Fibroblast of villous mesenchyme (primary cell): Measurements from ENCODE around the gene NACA. TPM values are rescaled to one million over a fixed set of nuclear protein-coding genes. Genes with fewer than 3 reads are reported as not detected.
"Not testable (repeated sequence)": the region's sequence is repeated elsewhere in the genome, so short reads cannot be mapped to it uniquely, and the experiment has no call there.

Experiments used
- DNase-seq: peaks from one replicate; pipeline ENCODE4 v3.0.0-alpha.2; 2010; ENCODE audit warnings: low read depth
- H3K4me3 ChIP-seq: 2 replicates; pipeline ENCODE4 v1.5.1; 2011; ENCODE audit warnings: low read depth, mild to moderate bottlenecking, low read length
- total RNA-seq: library from RNA; depleted of rRNA; stranded (reverse); fragments of >200 nt; gene quantifications from 2 replicates; pipeline ENCODE4 v1.2.3, GENCODE V29; 2012
- TF ChIP-seq, protein P1 (sequence below): IDR thresholded peaks from 2 replicates; pipeline ENCODE4 v1.5.1; 2012; ENCODE audit warnings: low read depth, mild to moderate bottlenecking, low read length; ENCODE audit not compliant: insufficient read depth

Gene NACA
- total RNA-seq, 1 donor, result 656 TPM

DNA sequence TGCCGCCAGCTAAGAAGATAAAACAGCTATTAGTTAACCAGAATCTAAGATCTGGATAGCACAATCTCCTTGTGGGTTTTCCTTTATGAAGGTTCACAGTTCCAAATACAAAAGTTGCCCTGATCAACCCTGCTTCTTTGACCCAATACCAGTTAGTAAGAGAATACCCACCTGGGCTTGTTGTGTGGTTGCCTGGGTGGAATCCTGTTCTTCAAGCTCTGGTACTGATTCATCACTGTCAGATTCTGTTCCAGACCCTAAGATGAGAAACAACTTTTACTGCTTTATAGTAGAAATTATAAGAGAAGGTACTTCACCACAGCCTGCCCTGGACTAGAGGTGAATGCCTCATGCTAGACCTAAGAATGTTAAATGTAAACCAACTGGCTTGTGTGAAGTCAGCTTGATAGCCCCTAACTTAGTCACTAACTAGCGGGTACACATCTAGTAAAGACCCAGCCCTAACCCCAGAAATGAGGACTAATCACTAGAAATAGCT is 10.6 kb downstream of the NACA start:
- TF ChIP-seq, protein P1, sequence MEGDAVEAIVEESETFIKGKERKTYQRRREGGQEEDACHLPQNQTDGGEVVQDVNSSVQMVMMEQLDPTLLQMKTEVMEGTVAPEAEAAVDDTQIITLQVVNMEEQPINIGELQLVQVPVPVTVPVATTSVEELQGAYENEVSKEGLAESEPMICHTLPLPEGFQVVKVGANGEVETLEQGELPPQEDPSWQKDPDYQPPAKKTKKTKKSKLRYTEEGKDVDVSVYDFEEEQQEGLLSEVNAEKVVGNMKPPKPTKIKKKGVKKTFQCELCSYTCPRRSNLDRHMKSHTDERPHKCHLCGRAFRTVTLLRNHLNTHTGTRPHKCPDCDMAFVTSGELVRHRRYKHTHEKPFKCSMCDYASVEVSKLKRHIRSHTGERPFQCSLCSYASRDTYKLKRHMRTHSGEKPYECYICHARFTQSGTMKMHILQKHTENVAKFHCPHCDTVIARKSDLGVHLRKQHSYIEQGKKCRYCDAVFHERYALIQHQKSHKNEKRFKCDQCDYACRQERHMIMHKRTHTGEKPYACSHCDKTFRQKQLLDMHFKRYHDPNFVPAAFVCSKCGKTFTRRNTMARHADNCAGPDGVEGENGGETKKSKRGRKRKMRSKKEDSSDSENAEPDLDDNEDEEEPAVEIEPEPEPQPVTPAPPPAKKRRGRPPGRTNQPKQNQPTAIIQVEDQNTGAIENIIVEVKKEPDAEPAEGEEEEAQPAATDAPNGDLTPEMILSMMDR, result no peak
- no peak for DNase-seq
- no peak overlapping the region for H3K4me3 ChIP-seq

DNA sequence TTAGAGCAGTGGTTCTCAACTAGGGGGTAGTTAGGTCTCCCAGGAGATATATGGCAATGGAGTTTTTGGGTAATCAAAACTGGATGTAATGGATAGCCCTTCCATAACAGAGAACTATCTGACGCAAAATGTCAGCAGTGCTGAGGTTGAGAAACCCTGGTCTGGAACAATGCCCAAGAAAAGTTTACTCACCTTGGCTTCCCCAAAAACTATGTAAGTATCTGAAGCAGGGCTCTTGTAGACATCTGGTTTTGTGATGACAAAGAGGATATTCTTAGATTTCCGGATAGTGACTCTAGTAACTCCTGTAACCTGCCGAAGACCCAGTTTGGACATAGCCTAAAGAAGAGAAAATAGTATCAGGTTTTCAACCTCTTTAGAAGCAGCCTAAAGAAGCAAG is 11.8 kb downstream of the NACA start:
- TF ChIP-seq, protein P1, result no peak
- DNase-seq, result no peak
- H3K4me3 ChIP-seq, result no peak overlapping the region

DNA sequence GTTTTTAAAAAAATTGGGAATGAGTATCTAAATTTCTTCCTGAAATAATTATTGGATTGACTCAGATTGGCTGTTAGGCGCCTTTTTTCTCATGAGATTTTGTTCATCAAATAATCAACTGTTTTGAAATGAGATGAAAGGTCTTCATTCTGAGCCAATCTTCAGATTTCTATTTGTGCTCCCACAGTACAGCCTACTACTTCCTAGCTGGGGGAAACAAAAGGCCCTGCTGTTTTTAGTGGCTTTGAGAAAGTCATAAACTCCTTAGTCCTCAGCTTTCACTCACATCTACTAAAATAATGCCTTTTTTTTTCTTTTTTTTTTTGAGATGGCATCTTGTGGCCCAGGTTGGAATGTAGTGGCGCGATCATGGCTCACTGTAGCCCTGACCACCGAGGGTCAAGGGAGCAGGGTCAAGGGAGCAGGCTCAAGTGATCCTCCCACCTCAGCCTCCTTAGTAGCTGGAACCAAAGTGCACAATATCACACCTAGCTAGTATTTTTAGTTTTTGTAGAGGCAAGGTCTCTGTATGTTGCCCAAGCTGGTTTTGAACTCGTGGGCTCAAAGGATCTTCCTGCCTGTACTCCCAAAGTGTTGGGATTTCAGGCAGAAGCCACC is 15.2 kb downstream of the NACA start:
- no peak overlapping the region for H3K4me3 ChIP-seq
- no peak for DNase-seq
- TF ChIP-seq, protein P1, result no peak

DNA sequence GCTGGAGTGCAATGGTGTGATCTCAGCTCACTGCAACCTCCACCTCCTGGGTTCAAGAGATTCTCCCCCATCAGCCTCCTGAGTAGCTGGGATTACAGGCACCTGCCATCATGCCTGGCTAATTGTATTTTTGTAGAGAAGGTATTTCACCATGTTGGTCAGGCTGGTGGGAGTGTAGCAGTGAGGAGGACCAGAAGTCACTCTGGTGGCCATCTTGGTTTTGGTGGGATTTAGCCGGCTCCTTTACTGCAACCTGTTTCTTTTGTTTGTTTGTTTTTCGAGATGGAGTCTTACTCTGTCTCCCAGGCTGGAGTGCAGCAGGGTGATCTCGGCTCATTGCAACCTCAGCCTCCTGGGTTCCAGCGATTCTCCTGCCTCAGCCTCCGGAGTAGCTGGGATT is 20.6 kb downstream of the NACA start:
- not testable (repeated sequence) for DNase-seq, H3K4me3 ChIP-seq

GRCh38 chr12:56699020-56699661 is 26.0 kb downstream of the NACA start:
- no peak overlapping the region for H3K4me3 ChIP-seq
- TF ChIP-seq, protein P1, result no peak
- no peak for DNase-seq

DNA sequence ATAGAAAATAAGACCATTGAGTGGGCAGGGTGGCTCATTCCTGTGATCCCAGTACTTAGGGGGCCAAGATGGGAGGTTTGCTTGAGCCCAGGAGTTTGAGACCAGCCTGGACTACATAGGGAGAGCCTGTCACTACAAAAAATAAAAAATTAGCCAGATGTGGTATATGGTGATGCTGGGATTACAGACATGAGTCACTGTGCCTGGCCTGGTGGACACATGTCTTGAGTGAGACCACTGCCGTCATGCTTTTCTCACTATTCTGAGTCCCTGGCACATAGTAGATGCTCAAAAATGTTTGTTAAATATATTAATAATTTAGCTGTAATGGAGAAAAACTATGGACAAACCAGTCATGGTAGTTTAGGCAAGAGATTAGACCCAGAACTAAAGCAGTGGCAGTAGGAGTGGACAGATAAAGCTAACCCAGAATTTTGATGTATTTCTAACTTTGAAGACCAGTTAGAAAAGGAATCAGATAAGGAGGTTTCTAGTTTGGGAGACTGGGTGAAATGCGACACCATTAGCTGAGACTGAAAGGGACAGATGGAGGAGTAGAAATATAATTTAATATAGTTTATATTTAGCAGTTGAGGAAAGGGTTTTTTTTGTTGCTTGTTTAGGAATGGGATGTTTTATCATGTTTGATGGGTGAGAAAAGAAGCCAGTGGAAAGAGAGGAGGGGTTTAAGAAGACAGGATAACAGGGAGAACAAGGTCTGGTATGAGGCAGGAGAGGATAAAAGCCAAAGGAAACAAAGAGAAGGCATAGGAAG is 29.6 kb downstream of the NACA start:
- TF ChIP-seq, protein P1, result no peak
- no peak overlapping the region for H3K4me3 ChIP-seq
- DNase-seq, result no peak

DNA sequence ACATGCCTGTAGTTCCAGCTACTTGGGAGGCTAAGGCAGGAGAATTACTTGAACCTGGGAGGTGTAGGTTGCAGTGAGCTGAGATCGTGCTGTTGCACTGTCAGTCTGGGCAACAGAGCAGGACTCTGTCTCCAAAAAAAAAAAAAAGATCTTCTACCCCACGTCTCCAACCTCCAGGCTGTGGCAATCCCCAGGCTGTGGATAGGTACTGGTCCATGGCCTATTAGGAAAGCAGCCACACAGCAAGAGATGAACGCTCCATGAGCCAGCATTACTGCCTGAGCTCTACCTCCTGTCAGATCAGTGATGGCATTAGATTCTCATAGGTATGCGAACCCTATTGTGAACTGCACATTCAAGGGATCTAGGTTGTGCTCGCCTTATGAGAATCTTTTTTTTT is 30.9 kb downstream of the NACA start:
- TF ChIP-seq, protein P1, result no peak
- no peak overlapping the region for H3K4me3 ChIP-seq
- no peak for DNase-seq
